A172 (cell line): Measurements from ENCODE around the gene GAST. TPM values are rescaled to one million over a fixed set of nuclear protein-coding genes. Genes with fewer than 3 reads are reported as not detected.
"Not testable (repeated sequence)": the region's sequence is repeated elsewhere in the genome, so short reads cannot be mapped to it uniquely, and the experiment has no call there.

Source experiments
- DNase-seq: peaks from one replicate; pipeline ENCODE4 v3.0.0-alpha.2; 2015; ENCODE audit warnings: low spot score
- total RNA-seq: library from RNA; depleted of rRNA; stranded (reverse); fragments of >200 nt; shearing (Covaris generic); gene quantifications from 2 replicates; pipeline ENCODE4 v1.2.3, GENCODE V29; 2014; rRNA removed

The GAST gene, protein sequence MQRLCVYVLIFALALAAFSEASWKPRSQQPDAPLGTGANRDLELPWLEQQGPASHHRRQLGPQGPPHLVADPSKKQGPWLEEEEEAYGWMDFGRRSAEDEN
- not detected in 2 replicates for total RNA-seq

GRCh38 chr17:41711669-41712400 lies at the start of gene GAST:
TSS of gene GAST (plus strand) at chr17:41712331. CDS start at chr17:41715437, 3,106 bp downstream.
- no peak for DNase-seq

- no peak for DNase-seq
Observed at GRCh38 chr17:41663451-41664171, 48.5 kb upstream of the GAST start.

GRCh38 chr17:41664172-41664457 lies 48.0 kb upstream of the GAST start:
- DNase-seq: no peak

GRCh38 chr17:41664587-41665565 lies 47.3 kb upstream of the GAST start:
- DNase-seq: no peak

DNA sequence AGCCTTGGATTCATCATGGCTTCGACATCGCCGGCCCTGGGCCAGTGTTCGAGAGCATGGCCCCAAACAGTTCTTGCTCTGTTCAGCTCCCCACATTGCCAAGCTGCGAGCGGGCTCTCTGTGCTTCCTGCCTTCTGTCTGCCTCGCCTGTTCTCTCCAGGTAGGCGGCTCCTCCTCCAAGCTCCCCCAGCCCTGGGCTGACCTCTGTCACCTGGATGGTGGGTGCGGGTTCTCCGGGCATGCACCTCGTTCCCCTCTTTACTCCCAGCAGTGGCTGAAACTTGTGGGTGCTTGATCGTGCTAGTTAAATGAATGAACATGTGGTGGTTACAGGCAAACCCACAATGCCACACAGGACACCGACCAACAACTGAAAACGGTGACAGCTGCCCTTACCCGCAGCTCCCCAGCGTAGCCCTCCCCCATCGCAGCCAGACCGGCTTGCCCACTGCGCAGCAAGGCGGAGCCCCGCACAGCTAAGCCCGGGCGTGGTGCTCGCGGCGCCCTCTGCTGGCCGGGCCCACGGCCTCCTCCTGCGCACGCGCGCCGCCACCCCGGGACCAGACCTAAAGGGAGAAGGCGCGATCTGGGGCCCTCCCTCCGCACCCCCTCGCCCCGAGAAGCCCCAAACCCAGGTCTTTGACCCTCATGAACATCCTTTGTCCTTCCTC lies 46.4 kb upstream of the GAST start:
- DNase-seq: peak; percentile 59

GRCh38 chr17:41666237-41666641 lies 45.9 kb upstream of the GAST start:
- no peak for DNase-seq

GRCh38 chr17:41666708-41667279 lies 45.3 kb upstream of the GAST start:
- peak; percentile 69 for DNase-seq

DNA sequence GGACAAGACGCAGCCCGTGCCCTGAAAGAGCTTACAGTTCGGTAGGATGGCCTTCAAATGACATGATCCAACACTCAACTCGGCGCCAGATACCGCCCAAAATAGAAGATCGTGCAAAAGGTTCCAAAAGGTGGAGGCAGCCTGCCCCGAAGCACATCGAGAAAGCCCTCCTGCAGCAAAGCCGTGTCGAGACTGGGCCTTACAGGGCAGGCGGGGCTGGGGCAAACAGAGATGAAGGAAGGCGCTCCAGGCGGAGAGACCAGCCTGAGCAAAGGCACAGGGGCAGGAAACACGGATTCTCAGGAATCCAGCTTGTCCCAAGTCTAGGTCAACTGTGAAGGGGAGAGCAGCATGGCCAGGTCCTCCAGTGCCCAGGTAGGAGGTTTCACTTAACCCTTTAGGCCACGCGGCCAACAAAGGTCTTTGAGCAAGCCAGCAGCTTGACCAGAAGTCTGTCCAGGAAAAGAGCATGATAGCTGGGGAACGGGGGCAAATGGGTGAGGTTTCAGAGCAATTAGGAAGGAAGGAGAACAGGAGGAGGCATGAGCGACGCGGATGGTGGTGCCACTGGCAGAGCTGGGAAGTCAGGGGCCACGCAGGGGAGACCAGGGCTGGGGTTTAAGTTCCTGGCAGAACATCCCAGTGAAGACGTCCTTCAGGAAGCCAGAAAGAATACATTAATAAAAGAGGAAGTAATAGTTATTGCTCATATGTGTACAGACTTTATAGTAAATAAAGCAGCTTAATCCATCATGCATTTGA lies 44.7 kb upstream of the GAST start:
- DNase-seq: no peak

DNA sequence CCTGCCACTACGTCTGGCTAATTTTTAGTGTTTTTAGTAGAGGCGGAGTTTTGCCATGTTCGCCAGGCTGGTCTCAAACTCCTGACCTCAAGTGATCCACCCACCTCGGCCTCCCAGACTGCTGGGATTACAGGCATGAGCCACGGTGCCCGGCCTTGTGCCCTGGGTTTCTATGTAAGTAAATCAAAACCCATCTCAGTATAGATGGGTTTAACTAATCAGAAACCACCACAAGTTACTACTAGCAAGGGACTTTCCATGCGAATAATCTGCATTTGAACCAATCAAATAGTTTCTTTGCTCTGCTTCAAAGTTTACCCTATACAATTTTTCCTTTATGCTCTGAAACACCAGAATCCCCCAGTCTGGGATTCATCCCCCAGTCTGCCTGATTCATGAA lies 40.0 kb upstream of the GAST start:
- no peak for DNase-seq

DNA sequence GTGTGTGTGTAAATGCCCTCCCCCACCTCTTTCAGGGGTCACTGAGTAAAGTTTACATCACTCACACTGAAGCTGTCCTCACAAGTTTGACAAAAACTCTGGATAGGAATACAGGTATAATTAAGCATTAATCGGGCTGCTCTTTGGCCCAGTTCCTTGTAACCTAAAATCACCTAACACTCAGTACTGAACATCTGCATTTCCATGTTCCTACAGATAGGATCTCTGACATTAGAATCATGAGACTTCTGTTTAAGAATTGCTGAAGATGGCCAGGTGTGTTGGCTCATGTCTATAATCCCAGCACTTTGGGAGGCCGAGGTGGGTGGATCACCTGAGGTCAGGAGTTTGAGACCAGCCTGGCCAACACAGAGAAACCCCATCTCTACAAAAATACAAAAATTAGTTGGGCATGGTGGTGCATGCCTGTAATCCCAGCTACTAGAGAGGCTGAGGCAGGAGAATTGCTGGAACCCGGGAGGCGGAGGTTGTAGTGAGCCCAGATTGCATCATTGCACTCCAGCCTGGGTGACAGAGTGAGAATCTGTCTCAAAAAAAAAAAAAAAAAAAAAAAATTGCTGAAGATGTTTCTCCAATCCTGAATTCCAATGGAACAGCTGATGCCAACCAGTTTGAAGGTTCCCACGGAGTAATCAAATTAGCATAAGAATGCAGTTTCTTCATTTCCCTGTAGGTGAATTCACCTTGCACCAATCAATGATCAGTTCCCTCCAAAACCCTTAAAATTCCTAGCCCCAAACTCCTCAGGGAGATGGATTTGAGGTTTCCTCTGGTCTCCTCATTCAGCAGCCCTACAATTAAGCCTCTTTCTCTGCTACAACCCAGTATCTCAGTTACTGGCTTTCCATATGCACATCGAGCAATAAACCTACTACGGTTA lies 36.7 kb upstream of the GAST start:
- DNase-seq: not testable (repeated sequence)

DNA sequence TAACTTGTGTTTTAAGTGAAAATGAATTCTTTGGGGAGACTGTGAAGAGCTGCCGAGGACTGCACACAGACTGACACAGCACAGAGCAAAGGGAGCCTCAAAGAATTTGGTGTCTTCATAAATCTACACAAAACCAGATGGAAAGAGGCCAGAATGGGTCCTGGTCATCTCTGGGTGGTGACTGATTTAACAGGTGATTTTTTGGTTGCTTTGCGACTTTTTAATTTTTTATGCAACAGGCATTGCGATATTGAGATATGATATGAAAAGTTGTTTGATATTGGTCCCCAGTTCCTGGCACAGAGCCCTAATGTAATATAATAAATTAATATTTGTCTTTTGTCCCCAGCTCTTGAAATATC lies 36.1 kb upstream of the GAST start:
- DNase-seq: no peak

GRCh38 chr17:41678411-41678906 lies 33.7 kb upstream of the GAST start:
- peak; percentile 84 for DNase-seq

DNA sequence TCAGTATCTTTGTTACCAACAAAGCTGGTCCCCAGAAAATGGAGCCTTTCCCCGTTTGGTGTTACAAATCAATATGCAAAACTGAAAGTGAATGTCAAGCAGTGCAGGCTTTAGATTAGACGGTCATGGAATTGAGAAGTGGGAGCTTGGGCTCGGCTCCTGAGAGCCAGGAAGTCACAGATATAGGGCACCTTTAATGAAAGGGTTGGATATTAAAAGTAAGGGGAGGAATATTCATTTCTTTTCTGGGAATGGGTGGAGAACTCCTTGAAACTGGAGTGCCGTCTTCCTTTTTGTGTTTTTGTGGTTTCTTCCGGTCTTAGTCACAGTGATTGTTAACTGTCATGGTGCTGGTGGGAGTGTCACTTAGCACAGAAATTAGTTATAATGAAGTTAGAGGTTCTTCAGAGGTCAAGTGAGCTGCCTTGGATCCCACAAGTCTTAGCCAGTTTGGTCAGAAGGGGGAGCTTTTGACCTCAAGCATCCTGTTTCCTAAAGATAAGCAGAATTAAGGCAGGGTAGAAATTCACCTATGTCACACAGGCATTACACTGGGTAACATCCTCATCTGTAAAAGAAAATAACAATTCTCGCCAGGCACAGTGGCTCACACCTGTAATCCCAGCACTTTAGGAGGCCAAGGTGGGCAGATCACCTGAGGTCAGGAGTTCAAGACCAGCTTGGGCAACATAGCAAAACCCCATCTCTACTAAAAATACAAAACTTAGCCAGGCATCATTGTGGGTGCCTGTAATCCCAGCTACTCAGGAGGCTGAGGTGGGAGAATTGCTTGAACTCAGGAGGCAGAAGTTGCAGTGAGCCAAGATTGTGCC lies 33.0 kb upstream of the GAST start:
- DNase-seq: peak; percentile 95

GRCh38 chr17:41679740-41680425 lies 32.2 kb upstream of the GAST start:
- DNase-seq: no peak

DNA sequence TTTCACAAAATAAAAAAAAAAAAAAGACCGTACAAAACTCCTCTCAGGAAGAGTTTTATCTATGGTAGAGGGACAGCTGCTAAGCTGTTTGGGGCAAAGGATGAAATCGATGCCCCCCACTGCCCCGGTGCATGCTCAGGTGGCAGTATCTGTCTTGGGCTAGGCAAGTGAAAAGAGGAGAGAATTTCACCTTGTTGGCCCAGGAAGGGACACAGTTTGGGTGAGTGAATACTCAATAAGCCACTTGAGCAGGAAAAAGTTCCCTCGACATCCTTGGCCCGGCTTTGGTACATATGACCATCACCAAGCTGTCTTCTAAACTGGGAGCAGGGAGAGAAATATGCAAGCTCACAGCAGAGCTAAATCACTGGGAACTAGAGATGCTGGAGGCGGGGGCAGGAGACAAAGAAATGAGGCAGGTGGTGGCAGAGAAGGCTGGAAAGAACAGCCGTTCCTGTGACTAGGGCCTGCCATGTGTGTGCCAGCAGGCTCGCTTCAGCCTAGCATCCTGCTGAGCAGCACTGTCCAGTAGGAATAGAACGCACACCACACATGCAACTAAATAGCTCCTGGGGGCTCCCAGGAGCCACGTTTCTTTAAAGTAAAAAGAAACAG lies 31.6 kb upstream of the GAST start:
- DNase-seq: no peak

DNA sequence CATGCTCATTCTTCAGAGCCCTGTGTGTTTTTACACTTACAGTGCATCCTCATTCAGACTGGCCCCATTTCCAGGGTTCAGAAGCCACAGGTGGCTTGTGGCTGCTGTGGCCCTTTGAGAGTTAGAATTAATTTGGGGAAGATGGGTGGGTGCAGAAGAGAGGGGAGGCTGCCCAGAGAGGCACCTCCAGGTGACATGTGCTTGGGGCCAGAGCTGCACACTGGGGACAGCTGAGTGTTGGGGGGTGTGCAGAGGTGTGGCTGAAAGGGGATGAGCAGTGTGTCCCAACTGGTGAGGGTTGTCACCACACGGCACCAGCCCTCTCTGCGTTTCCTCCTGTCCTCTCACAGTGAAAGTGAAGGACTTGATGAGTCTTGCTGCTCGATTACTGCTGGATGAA lies 30.4 kb upstream of the GAST start:
- DNase-seq: no peak

- no peak for DNase-seq
Observed at GRCh38 chr17:41682631-41683030, 29.5 kb upstream of the GAST start.
